ENCODE data around the gene DMWD. TPM values are rescaled to one million over a fixed set of nuclear protein-coding genes. Genes with fewer than 3 reads are reported as not detected.

Gene DMWD
- total and polyA plus RNA-seq, 2 of the 4 experiments (the other 2 are of a cell fraction): 9.7 to 28.5 TPM

DNA sequence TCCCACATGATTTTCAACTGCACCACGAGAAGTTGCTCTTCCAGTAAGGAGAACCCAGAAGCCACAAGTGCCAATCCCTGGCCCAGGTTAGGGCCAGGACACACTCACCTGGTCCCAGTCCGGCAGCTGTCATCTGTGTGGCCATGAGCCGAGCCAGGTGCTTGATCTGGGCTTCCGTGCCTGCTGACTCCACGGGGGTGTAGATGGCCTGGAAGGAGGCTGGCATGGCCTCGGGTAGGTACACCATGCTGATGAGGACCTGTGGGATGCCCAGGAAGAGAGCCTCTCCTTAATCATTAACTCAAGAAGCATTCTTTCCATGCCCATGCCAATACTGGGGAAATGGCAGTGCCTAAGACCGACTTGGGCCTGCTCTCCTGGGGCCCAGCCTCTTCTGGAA, 42.3 kb upstream of the DMWD start:
- Histone ChIP-seq H3K9ac (ENCODE audit: low read depth, low read length) (no peak overlapping the region), H2AK5ac (ENCODE audit: low read depth, low read length) (no peak overlapping the region), H2BK15ac (ENCODE audit: low read depth, low read length) (no peak overlapping the region), H2AFZ (replicated peaks; ENCODE audit: low read length, poor library complexity) (no peak overlapping the region), H2AK9ac (replicated peaks; ENCODE audit: low read depth, low read length, poor library complexity) (no peak overlapping the region), H4K8ac (ENCODE audit: low read depth in 2 of 2, low read length in 2 of 2) (no peak overlapping the region), H3K23ac (ENCODE audit: low read depth, low read length) (no peak overlapping the region), H3K4me1 (ENCODE audit: control insufficient read depth, insufficient read depth, low read length) (no peaks in the 10 kb centered on the region), H4K5ac (ENCODE audit: low read depth, low read length) (no peak overlapping the region), H3K4me2 (ENCODE audit: low read depth, low read length) (no peak overlapping the region), H3K14ac (replicated peaks; ENCODE audit: low read depth, low read length) (no peak overlapping the region), H3K27ac (ENCODE audit: insufficient read depth, low read length) (no peak overlapping the region), H4K20me1 (ENCODE audit: insufficient read depth, low read length) (0 out of 2 replicates have a peak, but pooled peaks cover 4% of the 10 kb centered on the region), H2BK5ac (ENCODE audit: low read depth, low read length, poor library complexity, severe bottlenecking) (no peak overlapping the region), H4K91ac (ENCODE audit: insufficient read depth, low read depth, low read length) (no peak overlapping the region), H3K9me3 (ENCODE audit: control insufficient read depth, insufficient read depth, low read length) (peaks cover 3% of the 10 kb centered on the region; the same call in 1 of the 2 replicates), H3K18ac (ENCODE audit: low read depth, low read length) (no peak overlapping the region), H3K4ac (ENCODE audit: low read depth, low read length) (no peak overlapping the region), H3K27me3 (ENCODE audit: control insufficient read depth, insufficient read depth, low read length) (no peaks in the 10 kb centered on the region), H3K79me1 (ENCODE audit: low read depth in 1 of 2, low read length in 2 of 2) (peaks cover 5 to 13% of the 10 kb centered on the region in 2 experiments), H3K56ac (ENCODE audit: extremely low read depth, insufficient read depth, low read length) (no peak overlapping the region), H3K9me1 (ENCODE audit: insufficient read depth, low read length) (no peaks in the 10 kb centered on the region), H3K4me3 (ENCODE audit: insufficient read depth, low read depth, low read length) (no peak overlapping the region), H3K36me3 (ENCODE audit: control insufficient read depth, insufficient read depth, low read length) (peaks cover 58% of the 10 kb centered on the region), H2BK20ac (ENCODE audit: low read depth, low read length) (no peak overlapping the region), H2BK120ac (ENCODE audit: low read depth, low read length) (no peak overlapping the region)
- TF ChIP-seq FOS (IDR thresholded peaks at IDR 0.05; ENCODE audit: low read depth, low read length) (no peak), MAFK (IDR thresholded peaks at IDR 0.05; ENCODE audit: low read depth, low read length) (no peak), MAZ (IDR thresholded peaks at IDR 0.05; ENCODE audit: borderline replicate concordance, low read depth, low read length) (no peak), RAD21 (IDR thresholded peaks at IDR 0.05; ENCODE audit: low read length) (no peak), POLR2A (IDR thresholded peaks at IDR 0.05; ENCODE audit: low read depth, low read length) (no peak), NFE2L2 (IDR thresholded peaks at IDR 0.05; ENCODE audit: low read depth, low read length) (no peak), BHLHE40 (IDR thresholded peaks at IDR 0.05; ENCODE audit: low read depth, low read length) (no peak), SMC3 (IDR thresholded peaks at IDR 0.05; ENCODE audit: low read depth, low read length) (no peak), RCOR1 (IDR thresholded peaks at IDR 0.05; ENCODE audit: insufficient replicate concordance, low read length) (no peak), CHD1 (IDR thresholded peaks at IDR 0.05; ENCODE audit: low read depth, low read length) (no peak), CEBPB (IDR thresholded peaks at IDR 0.05; ENCODE audit: low read depth, low read length) (no peak), RFX5 (IDR thresholded peaks at IDR 0.05; ENCODE audit: low read depth, low read length) (no peak), MXI1 (IDR thresholded peaks at IDR 0.05; ENCODE audit: borderline replicate concordance, low read depth, low read length) (no peak)
- TF ChIP-seq, protein P1, sequence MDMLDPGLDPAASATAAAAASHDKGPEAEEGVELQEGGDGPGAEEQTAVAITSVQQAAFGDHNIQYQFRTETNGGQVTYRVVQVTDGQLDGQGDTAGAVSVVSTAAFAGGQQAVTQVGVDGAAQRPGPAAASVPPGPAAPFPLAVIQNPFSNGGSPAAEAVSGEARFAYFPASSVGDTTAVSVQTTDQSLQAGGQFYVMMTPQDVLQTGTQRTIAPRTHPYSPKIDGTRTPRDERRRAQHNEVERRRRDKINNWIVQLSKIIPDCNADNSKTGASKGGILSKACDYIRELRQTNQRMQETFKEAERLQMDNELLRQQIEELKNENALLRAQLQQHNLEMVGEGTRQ (IDR thresholded peaks at IDR 0.05; ENCODE audit: low read depth, low read length): no peak
- TF ChIP-seq, protein P2, sequence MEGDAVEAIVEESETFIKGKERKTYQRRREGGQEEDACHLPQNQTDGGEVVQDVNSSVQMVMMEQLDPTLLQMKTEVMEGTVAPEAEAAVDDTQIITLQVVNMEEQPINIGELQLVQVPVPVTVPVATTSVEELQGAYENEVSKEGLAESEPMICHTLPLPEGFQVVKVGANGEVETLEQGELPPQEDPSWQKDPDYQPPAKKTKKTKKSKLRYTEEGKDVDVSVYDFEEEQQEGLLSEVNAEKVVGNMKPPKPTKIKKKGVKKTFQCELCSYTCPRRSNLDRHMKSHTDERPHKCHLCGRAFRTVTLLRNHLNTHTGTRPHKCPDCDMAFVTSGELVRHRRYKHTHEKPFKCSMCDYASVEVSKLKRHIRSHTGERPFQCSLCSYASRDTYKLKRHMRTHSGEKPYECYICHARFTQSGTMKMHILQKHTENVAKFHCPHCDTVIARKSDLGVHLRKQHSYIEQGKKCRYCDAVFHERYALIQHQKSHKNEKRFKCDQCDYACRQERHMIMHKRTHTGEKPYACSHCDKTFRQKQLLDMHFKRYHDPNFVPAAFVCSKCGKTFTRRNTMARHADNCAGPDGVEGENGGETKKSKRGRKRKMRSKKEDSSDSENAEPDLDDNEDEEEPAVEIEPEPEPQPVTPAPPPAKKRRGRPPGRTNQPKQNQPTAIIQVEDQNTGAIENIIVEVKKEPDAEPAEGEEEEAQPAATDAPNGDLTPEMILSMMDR (conservative IDR thresholded peaks at IDR 0.05; ENCODE audit: low read depth, low read length): no peak
- TF ChIP-seq, protein P3, sequence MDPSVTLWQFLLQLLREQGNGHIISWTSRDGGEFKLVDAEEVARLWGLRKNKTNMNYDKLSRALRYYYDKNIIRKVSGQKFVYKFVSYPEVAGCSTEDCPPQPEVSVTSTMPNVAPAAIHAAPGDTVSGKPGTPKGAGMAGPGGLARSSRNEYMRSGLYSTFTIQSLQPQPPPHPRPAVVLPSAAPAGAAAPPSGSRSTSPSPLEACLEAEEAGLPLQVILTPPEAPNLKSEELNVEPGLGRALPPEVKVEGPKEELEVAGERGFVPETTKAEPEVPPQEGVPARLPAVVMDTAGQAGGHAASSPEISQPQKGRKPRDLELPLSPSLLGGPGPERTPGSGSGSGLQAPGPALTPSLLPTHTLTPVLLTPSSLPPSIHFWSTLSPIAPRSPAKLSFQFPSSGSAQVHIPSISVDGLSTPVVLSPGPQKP (IDR thresholded peaks at IDR 0.05; ENCODE audit: borderline replicate concordance, low read depth, low read length): no peak
- intact Hi-C loops (cut with micrococcal nuclease) (no loop called here), in situ Hi-C loops (cut with MboI; ENCODE audit: low sequenced_read_pairs) (no loop called here), dilution Hi-C loops (cut with HindIII; ENCODE audit: low sequenced_read_pairs, unreplicated experiment) (no loop called here)
- WGBS, 2 experiments (ENCODE audit: extremely low coverage in 2 of 2, insufficient read length in 1 of 2): 100% methylated on average over 1 of the region's 7 CpGs; no CpG with 5 or more reads in 1 of the 2 experiments
- no peak for DNase-seq
- no TSS peak for BruUV-seq (replicated peaks)
- ChIA-PET CTCF (no interaction called here), POLR2A (ENCODE audit: unreplicated experiment) (no interaction called here)
- ATAC-seq (ENCODE audit: low read depth): no peak
